ENCODE measurements around the gene PLEKHG4B. TPM values are rescaled to one million over a fixed set of nuclear protein-coding genes. Genes with fewer than 3 reads are reported as not detected.

The PLEKHG4B gene
- total RNA-seq, 1 experiment from 2014 or later = 0.34 TPM

DNA sequence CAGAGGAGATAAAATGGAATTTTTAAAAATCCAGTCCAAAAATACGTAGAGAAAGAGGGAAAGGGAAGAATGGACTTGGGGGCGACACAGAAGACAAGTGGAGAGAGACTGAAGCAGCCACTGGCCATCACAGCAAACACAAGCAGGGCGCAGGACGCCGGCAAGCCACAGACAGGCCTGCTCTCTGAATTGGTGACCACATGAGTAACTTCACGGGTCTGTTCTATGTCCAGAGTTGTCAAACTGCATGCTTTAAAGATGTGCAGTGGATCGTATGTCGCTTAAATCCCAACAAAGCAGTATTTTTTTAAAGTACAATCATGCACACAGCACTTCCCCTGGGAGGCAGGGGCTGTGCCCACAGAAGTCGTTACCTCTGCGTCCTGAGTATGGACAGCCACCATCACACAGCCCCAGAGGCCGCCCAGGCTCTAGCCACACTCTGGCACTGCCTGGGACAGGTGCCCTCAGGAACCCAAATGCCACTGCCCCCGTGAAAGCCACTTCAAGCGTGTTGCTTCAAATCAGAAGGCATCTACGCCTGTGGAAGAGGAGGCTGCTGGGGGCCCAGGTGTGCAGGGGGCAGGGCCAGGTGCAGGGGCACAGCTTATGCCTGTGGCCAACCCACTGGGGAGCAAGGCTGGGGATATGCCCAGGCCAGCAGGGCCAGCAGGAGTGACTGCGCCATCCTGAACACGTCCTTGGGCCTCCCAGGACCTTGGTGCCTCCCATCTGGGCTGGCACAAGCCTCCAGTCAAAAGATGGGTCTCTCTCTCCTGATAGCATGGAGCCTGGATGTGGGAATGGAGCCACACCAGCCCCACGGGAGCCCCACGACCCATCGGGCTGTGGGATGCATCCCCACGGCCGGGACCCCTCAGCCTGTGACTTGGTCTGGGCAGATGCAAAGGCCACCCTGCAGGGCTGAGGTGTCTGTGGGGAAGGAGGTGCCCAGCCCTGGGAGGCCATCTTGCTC lies 93.4 kb downstream of the PLEKHG4B start:
- Histone ChIP-seq H3K36me3 (no peaks in the 10 kb centered on the region), H3K4me1 (replicated peaks) (peaks cover 5% of the 10 kb centered on the region; the same call in 1 of the 2 replicates), H3K27me3 (replicated peaks) (no peaks in the 10 kb centered on the region; the same call in 1 of the 2 replicates), H3K27ac (no peak overlapping the region), H3K9me3 (replicated peaks) (no peaks in the 10 kb centered on the region), H3K4me3 (no peak overlapping the region)
- no peak for DNase-seq (ENCODE audit: low read depth in 1 of 2, low spot score in 2 of 2)

GRCh38 chr5:186091-187041 lies 94.4 kb downstream of the PLEKHG4B start:
- Histone ChIP-seq H3K9me3 (replicated peaks) (no peaks in the 10 kb centered on the region), H3K36me3 (no peaks in the 10 kb centered on the region), H3K27ac (no peak overlapping the region), H3K4me3 (no peak overlapping the region), H3K4me1 (replicated peaks) (peaks cover 5% of the 10 kb centered on the region; the same call in 1 of the 2 replicates), H3K27me3 (replicated peaks) (no peaks in the 10 kb centered on the region; the same call in 1 of the 2 replicates)
- no peak for DNase-seq (ENCODE audit: low read depth in 1 of 2, low spot score in 2 of 2)

DNA sequence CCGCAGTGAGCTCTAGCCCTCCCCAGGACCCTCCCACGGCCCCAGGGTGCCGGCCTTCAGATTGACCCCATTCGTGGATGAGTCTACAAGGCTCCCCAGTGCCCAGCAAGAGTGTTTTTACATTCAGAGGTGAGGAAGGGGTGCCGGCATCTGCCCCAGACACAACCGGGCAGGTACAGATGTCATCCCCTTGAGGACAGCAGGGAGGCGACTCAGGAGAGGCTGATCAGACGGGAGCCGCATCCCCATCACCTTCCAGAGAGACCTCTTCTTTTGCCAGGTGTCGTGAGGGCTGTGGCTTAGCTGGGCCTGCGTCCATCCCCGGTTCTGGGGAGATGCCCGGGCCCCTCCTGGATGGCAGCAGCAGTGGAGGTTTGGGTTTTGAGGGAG lies 95.1 kb downstream of the PLEKHG4B start:
- DNase-seq (ENCODE audit: low read depth in 1 of 2, low spot score in 2 of 2) = no peak
- Histone ChIP-seq H3K27me3 (replicated peaks) (no peaks in the 10 kb centered on the region; the same call in 1 of the 2 replicates), H3K27ac (no peak overlapping the region), H3K4me3 (no peak overlapping the region), H3K4me1 (replicated peaks) (peaks cover 5% of the 10 kb centered on the region; the same call in 1 of the 2 replicates), H3K9me3 (replicated peaks) (no peaks in the 10 kb centered on the region), H3K36me3 (no peaks in the 10 kb centered on the region)

GRCh38 chr5:187617-188451 lies 95.9 kb downstream of the PLEKHG4B start:
- no peak overlapping the region for H3K27ac ChIP-seq
- peaks cover 5% of the 10 kb centered on the region; the same call in 1 of the 2 replicates for H3K4me1 ChIP-seq (replicated peaks)
- no peaks in the 10 kb centered on the region; the same call in 1 of the 2 replicates for H3K27me3 ChIP-seq (replicated peaks)
- no peaks in the 10 kb centered on the region for H3K36me3 ChIP-seq
- H3K4me3 ChIP-seq = no peak overlapping the region
- H3K9me3 ChIP-seq (replicated peaks) = no peaks in the 10 kb centered on the region
- no peak for DNase-seq (ENCODE audit: low read depth in 1 of 2, low spot score in 2 of 2)

GRCh38 chr5:188488-189481 lies 96.8 kb downstream of the PLEKHG4B start:
- DNase-seq (ENCODE audit: low read depth in 1 of 2, low spot score in 2 of 2) = peak; percentile 64 to 86
- H3K9me3 ChIP-seq (replicated peaks) = no peaks in the 10 kb centered on the region
- peaks cover 5% of the 10 kb centered on the region; the same call in 1 of the 2 replicates for H3K4me1 ChIP-seq (replicated peaks)
- H3K36me3 ChIP-seq = no peaks in the 10 kb centered on the region
- no peak overlapping the region for H3K4me3 ChIP-seq
- H3K27me3 ChIP-seq (replicated peaks) = no peaks in the 10 kb centered on the region; the same call in 1 of the 2 replicates
- H3K27ac ChIP-seq = no peak overlapping the region

DNA sequence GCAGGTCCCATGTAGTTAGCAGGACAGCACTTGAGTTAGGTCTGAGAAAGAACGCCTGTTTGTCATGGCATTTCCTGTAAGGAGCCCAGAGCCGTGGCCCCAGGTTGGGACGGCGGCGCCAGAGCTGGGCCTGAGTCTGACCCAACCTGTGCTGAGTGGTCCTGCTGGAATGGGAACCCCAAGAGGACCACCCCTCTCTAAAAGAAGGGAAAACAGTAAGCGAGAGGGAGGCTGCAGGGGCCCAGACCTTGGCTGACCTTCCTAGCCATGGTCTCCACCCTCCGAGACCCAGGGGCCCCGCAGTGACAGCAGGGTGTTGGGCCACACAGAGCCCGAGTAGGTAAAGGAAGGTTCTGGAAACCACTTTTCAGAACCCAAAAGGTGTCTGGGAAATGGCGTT lies 97.5 kb downstream of the PLEKHG4B start:
- no peaks in the 10 kb centered on the region for H3K36me3 ChIP-seq
- no peaks in the 10 kb centered on the region for H3K9me3 ChIP-seq (replicated peaks)
- no peak overlapping the region for H3K4me3 ChIP-seq

DNA sequence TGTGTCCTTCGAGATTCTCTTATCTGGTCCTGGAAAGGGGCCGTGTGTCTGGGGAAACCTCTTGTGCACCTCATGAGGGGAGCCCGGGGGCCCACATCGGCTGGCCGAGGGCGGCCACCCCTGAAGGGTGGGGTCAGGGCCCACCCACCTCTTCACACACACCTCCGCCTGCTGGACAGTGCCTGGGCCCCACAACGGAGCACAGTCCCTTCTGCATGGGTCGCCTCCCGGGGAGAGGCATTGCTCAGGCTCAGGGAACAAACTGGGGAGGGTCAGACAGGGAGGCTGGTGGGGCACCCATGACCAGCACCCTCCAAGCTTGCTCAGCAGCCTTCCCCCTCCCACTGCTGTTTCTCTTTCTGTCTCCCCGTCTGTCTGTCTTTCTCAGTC lies 98.0 kb downstream of the PLEKHG4B start:
- Histone ChIP-seq H3K9me3 (replicated peaks) (no peaks in the 10 kb centered on the region), H3K27me3 (replicated peaks) (no peaks in the 10 kb centered on the region), H3K27ac (no peak overlapping the region), H3K4me1 (replicated peaks) (peaks cover 5% of the 10 kb centered on the region; the same call in 1 of the 2 replicates), H3K36me3 (no peaks in the 10 kb centered on the region), H3K4me3 (no peak overlapping the region)
- no peak for DNase-seq (ENCODE audit: low read depth in 1 of 2, low spot score in 2 of 2)

More for the DNA sequence above, 97.5 kb downstream of the PLEKHG4B start:
- Histone ChIP-seq H3K27ac (no peak overlapping the region), H3K4me1 (replicated peaks) (peaks cover 5% of the 10 kb centered on the region; the same call in 1 of the 2 replicates), H3K27me3 (replicated peaks) (no peaks in the 10 kb centered on the region)
- no peak for DNase-seq (ENCODE audit: low read depth in 1 of 2, low spot score in 2 of 2)

- no peak for DNase-seq (ENCODE audit: low read depth in 1 of 2, low spot score in 2 of 2)
- no peaks in the 10 kb centered on the region for H3K9me3 ChIP-seq (replicated peaks)
- no peak overlapping the region for H3K4me3 ChIP-seq
- H3K4me1 ChIP-seq (replicated peaks) = peaks cover 5% of the 10 kb centered on the region; the same call in 1 of the 2 replicates
- H3K36me3 ChIP-seq = no peaks in the 10 kb centered on the region
- no peak overlapping the region for H3K27ac ChIP-seq
- H3K27me3 ChIP-seq (replicated peaks) = no peaks in the 10 kb centered on the region
These were observed 98.5 kb downstream of the PLEKHG4B start for GRCh38 chr5:190366-191035.

GRCh38 chr5:191036-191948 lies 99.3 kb downstream of the PLEKHG4B start, which contains the start of gene LRRC14B:
Gene LRRC14B, plus strand, starts transcription at chr5:191495. Its CDS starts 44 bp downstream, at chr5:191539.
- Histone ChIP-seq H3K27me3 (replicated peaks) (no peaks in the 10 kb centered on the region), H3K4me1 (replicated peaks) (peaks cover 5% of the 10 kb centered on the region; the same call in 1 of the 2 replicates), H3K4me3 (no peak within 1 kb of the TSS), H3K27ac (no peak within 1 kb of the TSS), H3K9me3 (replicated peaks) (no peaks in the 10 kb centered on the region), H3K36me3 (no peaks in the 10 kb centered on the region)
- DNase-seq (ENCODE audit: low read depth in 1 of 2, low spot score in 2 of 2) = no peak

GRCh38 chr5:191949-192690 lies 100.2 kb downstream of the PLEKHG4B start:
- Histone ChIP-seq H3K36me3 (no peaks in the 10 kb centered on the region), H3K9me3 (replicated peaks) (no peaks in the 10 kb centered on the region), H3K4me3 (no peak overlapping the region), H3K27me3 (replicated peaks) (no peaks in the 10 kb centered on the region), H3K27ac (no peak overlapping the region), H3K4me1 (replicated peaks) (peaks cover 5% of the 10 kb centered on the region; the same call in 1 of the 2 replicates)
- no peak for DNase-seq (ENCODE audit: low read depth in 1 of 2, low spot score in 2 of 2)
